ENCODE measurements around the gene GUSB.

The GUSB gene

GRCh38 chr7:65962033-65962432, 20.0 kb downstream of the GUSB start:
- no peak for DNase-seq (ENCODE audit: low read depth, low spot score)
- CTCF ChIA-PET = no interaction called here
- no peak for TF ChIP-seq CTCF (IDR thresholded peaks at IDR 0.05; ENCODE audit: insufficient read depth, low read length, missing control alignments)
- POLR2A ChIA-PET = no interaction called here
- no peak overlapping the region for H3K4me3 ChIP-seq (ENCODE audit: low read depth, low read length)

GRCh38 chr7:65960351-65961074, 21.5 kb downstream of the GUSB start:
- POLR2A ChIA-PET = no interaction called here
- CTCF ChIA-PET = no interaction called here
- no peak overlapping the region for H3K4me3 ChIP-seq (ENCODE audit: low read depth, low read length)
- TF ChIP-seq CTCF (IDR thresholded peaks at IDR 0.05; ENCODE audit: insufficient read depth, low read length, missing control alignments) = no peak
- no peak for DNase-seq (ENCODE audit: low read depth, low spot score)

GRCh38 chr7:65955718-65956117, 26.3 kb downstream of the GUSB start:
- ChIA-PET CTCF (no interaction called here), POLR2A (no interaction called here)
- no peak for DNase-seq (ENCODE audit: low read depth, low spot score)
- TF ChIP-seq CTCF (IDR thresholded peaks at IDR 0.05; ENCODE audit: insufficient read depth, low read length, missing control alignments) = no peak
- no peak overlapping the region for H3K4me3 ChIP-seq (ENCODE audit: low read depth, low read length)

GRCh38 chr7:65953890-65954450, 28.0 kb downstream of the GUSB start:
- TF ChIP-seq CTCF (IDR thresholded peaks at IDR 0.05; ENCODE audit: insufficient read depth, low read length, missing control alignments) = no peak
- ChIA-PET POLR2A (no interaction called here), CTCF (no interaction called here)
- DNase-seq (ENCODE audit: low read depth, low spot score) = no peak
- H3K4me3 ChIP-seq (ENCODE audit: low read depth, low read length) = no peak overlapping the region

- TF ChIP-seq CTCF (IDR thresholded peaks at IDR 0.05; ENCODE audit: insufficient read depth, low read length, missing control alignments) = no peak
- POLR2A ChIA-PET = no interaction called here
- CTCF ChIA-PET = no interaction called here
- DNase-seq (ENCODE audit: low read depth, low spot score) = no peak
- H3K4me3 ChIP-seq (ENCODE audit: low read depth, low read length) = no peak overlapping the region
Observed at GRCh38 chr7:65953001-65953720, 28.9 kb downstream of the GUSB start.

- TF ChIP-seq CTCF (IDR thresholded peaks at IDR 0.05; ENCODE audit: insufficient read depth, low read length, missing control alignments) = no peak
- no peak for DNase-seq (ENCODE audit: low read depth, low spot score)
- ChIA-PET POLR2A (no interaction called here), CTCF (no interaction called here)
- H3K4me3 ChIP-seq (ENCODE audit: low read depth, low read length) = no peak overlapping the region
Observed at GRCh38 chr7:65951837-65952578, 30.0 kb downstream of the GUSB start.

Measured in AG04449 (cell line).